HG03159 (cell line): ENCODE measurements around the gene CKAP4.

Experiments used
- ATAC-seq: cut with Tn5 transposase; IDR thresholded peaks from one replicate; pipeline ENCODE4 v1.9.1; 2021; ENCODE audit warnings: mild to moderate bottlenecking, moderate library complexity; ENCODE audit not compliant: unreplicated experiment

The CKAP4 gene

GRCh38 chr12:106205208-106206069 lies 42.4 kb downstream of the CKAP4 start:
- ATAC-seq: no peak

DNA sequence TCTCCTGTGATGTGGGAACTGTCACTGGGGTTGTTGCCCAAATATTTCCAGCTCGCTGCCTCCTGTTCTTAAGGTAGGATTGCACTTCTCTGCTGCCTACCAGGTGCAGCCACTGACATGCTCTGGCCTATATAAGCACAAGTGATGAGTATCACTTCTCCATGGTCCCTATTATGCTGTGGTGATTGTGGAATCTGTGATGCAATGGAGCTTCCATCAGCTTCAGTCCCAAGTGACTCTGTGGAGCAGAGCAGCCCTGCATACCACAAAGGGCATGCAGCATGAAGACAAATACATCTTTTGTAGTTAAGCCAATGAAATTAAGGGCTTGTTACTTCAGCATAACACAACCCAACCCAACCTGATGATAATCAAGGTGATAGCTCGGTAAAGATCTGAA lies 43.5 kb downstream of the CKAP4 start:
- no peak for ATAC-seq

DNA sequence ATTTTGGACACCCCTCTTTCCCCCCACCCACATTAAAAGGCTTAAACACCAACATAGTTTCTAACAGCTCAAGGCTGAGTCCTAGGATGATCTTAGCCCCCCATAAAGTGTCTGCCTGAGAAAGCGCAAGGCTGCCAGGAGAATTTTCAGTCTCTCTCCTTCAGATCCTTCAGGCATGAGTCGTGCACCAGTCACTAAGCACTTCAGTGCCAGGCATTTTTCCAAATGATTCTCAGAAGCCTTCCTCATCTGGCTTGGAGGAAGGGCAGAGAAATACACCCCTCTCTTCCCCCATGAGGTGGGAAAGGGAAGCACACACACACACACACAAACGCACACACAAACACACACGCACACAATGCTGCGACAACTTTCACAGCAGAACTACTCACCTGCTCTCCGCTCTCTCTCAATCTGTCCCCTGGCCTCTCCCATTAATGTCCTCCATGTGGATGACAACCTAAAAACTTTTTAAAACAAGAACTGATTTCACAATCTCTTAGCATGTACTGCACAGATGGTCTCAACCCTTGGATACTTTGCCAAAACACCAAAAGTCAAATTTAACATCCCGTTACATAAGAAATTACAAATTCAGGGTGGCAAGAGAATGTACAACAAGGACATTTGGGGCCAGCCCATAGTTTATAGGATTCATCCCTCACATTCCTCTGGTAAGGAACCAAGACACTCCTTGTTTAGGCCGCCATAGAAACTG lies 49.8 kb downstream of the CKAP4 start:
- ATAC-seq: no peak

DNA sequence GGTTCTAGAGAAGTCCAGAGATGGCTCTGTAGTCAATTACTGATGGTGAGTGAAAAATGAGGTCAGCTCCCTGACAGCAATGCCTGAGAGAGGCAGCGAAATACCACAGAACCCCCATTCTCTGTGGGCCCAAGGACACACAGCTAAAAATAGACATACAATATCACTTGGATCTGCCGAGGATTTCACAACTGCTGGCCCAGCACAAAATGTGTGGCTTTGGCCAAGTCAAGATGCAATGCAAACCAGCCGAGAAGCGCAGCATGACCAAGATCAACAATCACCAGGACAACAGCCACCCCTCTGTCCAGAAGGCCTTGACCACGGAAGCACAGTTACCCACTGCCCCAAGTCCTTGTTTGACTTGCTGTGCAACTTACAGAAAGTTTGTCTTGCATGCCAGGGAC lies 52.2 kb downstream of the CKAP4 start:
- ATAC-seq: no peak

DNA sequence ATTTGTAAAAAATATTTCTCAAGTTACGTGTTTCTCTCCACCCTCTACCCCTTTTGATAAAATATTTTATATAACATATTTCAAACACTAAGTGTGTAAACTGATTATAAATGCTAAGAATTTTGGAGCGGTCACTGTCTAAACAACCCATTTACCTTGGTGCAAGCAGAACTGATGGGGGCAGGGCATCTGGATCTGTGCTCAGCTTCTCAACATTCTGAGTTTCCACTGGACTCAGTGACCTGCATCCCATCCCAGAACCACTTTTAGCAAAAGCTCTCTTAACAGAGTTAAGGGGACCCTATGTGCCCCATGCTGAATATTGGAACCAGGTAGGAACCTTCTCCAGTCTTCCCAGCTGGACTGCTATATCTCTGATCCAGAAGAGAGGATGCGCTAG lies 53.5 kb downstream of the CKAP4 start:
- ATAC-seq: no peak

DNA sequence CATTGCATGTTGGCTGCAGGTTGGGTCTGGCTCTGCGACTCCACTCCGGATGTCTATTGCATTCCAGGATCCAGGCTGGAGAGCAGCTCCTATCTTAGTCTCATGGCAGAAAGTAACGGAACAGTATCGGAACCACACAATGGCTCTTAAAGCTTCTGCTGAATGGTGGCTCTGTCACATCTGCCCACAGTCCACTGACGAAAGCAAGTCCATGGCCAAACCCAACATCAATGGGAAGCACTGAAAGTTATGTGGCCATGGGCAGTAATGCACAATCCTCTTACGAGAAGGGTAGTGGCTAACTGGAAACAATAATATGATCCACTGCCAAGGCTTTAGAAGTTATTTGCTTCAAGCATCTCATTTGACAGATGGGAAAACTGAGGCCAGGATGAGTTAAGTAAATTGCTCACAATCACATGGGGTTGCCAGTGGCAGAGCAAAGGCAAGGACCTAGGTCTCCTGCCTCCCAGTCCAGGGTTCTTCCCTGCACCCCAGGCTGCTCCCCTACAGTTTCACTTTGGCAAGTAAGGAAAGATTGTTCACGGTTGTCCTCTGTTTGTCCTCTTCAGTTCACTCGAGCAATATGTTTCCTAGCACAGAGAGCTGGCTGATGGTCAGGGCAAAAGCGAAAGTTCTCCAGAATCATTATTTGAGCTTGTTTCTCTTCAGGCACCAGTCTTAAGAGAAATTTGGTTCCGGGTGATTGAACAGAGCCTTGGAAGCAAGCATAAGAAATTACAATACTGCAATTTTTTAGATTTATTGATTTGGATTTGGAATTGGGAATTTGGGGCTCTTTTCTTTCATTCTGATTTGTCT lies 54.2 kb downstream of the CKAP4 start:
- ATAC-seq: no peak

DNA sequence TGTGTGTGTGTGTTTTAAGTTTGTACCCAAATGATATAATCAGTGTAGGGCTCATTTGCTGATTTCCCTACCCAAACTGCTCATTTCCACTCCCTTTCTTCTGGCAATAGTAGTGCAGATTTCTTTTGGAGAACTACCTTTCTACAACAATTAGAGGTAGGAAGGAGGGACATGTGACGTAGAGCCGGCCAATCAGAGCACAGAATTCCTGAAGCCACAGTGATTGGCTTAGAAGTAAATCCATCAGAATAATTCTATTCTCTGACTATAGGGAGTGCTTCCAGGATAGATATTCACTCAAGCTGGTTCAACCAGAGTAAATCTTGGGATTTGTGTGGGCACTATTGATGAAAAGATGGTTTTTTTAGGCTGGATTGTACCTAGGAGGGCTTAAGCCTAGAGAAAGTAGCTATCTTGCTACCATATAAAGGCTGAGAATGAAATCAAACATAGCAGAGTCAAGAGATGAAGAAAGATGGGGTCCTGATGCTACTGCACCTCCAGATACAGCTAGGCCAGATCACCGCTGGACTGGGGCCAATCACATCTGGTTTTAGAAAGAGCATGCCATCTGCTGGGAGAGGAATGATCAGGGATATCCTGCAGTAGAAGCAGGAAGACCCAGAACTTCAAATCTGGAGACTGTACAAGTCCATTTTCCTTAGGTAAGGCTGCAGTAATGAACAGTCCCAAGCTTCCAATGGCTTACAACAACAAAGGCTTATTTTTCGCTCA lies 55.0 kb downstream of the CKAP4 start:
- no peak for ATAC-seq

DNA sequence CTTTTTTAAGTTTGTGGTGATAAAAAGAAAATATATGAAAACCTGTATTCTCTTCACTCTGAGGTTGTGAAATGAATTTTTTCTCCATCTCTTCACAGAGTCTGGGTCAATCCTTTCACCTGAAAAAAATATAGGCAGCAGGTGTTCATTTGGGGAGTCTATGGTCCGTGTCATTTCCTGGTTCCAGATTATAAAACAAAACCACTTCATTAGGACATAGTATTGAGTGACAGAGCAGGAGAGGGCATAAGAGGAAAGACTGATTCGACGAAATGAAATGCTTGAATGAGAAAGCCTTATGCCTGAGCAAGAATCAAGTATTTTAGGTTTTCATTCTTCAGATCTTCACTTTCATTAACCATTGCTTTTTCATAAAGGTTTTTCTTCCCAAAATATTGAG lies 57.2 kb downstream of the CKAP4 start:
- no peak for ATAC-seq

GRCh38 chr12:106189341-106189740 lies 58.5 kb downstream of the CKAP4 start:
- no peak for ATAC-seq

DNA sequence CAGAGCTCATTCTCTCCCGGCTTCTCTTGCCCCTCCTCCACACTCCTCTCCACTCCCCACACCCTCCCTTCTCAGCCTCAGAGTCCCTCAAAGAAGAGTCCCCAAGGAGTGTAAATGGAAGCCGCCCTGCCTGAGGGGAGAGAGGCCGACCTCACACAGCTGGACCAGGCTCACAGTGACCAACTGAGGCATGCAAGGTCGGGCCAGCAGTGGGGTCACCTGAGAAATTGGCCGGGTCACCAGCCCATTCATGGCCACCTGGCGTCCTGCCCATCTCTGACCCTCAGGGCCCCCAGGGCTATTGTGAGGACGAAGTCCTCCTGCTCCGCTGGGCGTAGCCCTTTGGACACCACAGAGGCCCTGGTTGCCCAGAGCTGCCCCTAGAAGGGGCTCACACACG lies 59.6 kb downstream of the CKAP4 start:
- no peak for ATAC-seq
